ENCODE results near the gene TTC34. TPM values are rescaled to one million over a fixed set of nuclear protein-coding genes. Genes with fewer than 3 reads are reported as not detected.

The TTC34 gene
- total RNA-seq, 1 experiment from 2014 or later, result 0.61 TPM

- CTCF ChIA-PET, result no interaction called here
These were observed 189.7 kb downstream of the TTC34 start for GRCh38 chr1:2611621-2612437.

GRCh38 chr1:2611031-2611501, 190.4 kb downstream of the TTC34 start:
- no peak overlapping the region for H3K4me3 Mint-ChIP-seq
- peaks cover 39% of the 10 kb centered on the region for H3K9me3 Mint-ChIP-seq
- no peak for TF ChIP-seq ATF2 (CRISPR knock-in tag; IDR thresholded peaks at IDR 0.05; ENCODE audit: borderline replicate concordance, low read depth)
- TF ChIP-seq PRDM15 (CRISPR knock-in tag; IDR thresholded peaks at IDR 0.05), result peak; percentile 92
- no peak for TF ChIP-seq TEAD1 (CRISPR knock-in tag; IDR thresholded peaks at IDR 0.05)
- H3K27me3 Mint-ChIP-seq (ENCODE audit: low read depth), result peaks cover 4% of the 10 kb centered on the region
- no peak overlapping the region for H3K27ac Mint-ChIP-seq
- POLR2A ChIA-PET, result no interaction called here
- no peaks in the 10 kb centered on the region for H3K4me1 Mint-ChIP-seq
- ATAC-seq (peak; percentile 91), DNase-seq (ENCODE audit: low spot score) (peak; percentile 73)
- CTCF ChIA-PET, result interaction anchor here (1.0 kb wide), 1 partner anchor 63 kb away, joined by 3 read pairs; no protein-coding TSS in a partner anchor
- peaks cover 17% of the 10 kb centered on the region for H3K36me3 Mint-ChIP-seq

More at GRCh38 chr1:2611621-2612437, 189.7 kb downstream of the TTC34 start:
- POLR2A ChIA-PET, result no interaction called here
- Mint-ChIP-seq H3K27me3 (ENCODE audit: low read depth) (peaks cover 12% of the 10 kb centered on the region), H3K36me3 (peaks cover 24% of the 10 kb centered on the region), H3K4me3 (no peak overlapping the region), H3K27ac (no peak overlapping the region), H3K4me1 (no peaks in the 10 kb centered on the region), H3K9me3 (peaks cover 47% of the 10 kb centered on the region)
- TF ChIP-seq ZNF396 (CRISPR knock-in tag; IDR thresholded peaks at IDR 0.05; ENCODE audit: borderline replicate concordance), result no peak
- TF ChIP-seq SMAD3 (CRISPR knock-in tag; IDR thresholded peaks at IDR 0.05; ENCODE audit: borderline replicate concordance), result no peak
- TF ChIP-seq HMGXB4 (CRISPR knock-in tag; IDR thresholded peaks at IDR 0.05), result no peak
- ATAC-seq (no peak), DNase-seq (ENCODE audit: low spot score) (no peak)

GRCh38 chr1:2610036-2610959, 191.2 kb downstream of the TTC34 start:
- Mint-ChIP-seq H3K36me3 (peaks cover 12% of the 10 kb centered on the region), H3K4me3 (no peak overlapping the region), H3K27me3 (ENCODE audit: low read depth) (peaks cover 4% of the 10 kb centered on the region), H3K4me1 (no peaks in the 10 kb centered on the region), H3K9me3 (peaks cover 33% of the 10 kb centered on the region), H3K27ac (no peak overlapping the region)
- ChIA-PET CTCF (interaction anchor here (1.0 to 1.1 kb wide), 2 partner anchors 62 to 177 kb away, joined by 3 read pairs; no protein-coding TSS in a partner anchor), POLR2A (no interaction called here)
- DNase-seq (ENCODE audit: low spot score) (no peak), ATAC-seq (no peak)
- TF ChIP-seq ZNF138 (CRISPR knock-in tag; conservative IDR thresholded peaks at IDR 0.05), result no peak
